H1 (cell line): Measurements from ENCODE around the gene USPL1. TPM values are rescaled to one million over a fixed set of nuclear protein-coding genes. Genes with fewer than 3 reads are reported as not detected.

Experiments
- CTCF ChIA-PET: fragments of 300-600 bp; sonication (Branson Sonifier 250); formaldehyde crosslinking; loops from one replicate; lab custom pipeline; 2021; ENCODE audit not compliant: partially characterized antibody; lab: Charles Lee
- POLR2A ChIA-PET: fragments of 300-600 bp; sonication (Branson Sonifier 250); formaldehyde crosslinking; loops from one replicate; lab custom pipeline; 2021; ENCODE audit warnings: inconsistent platforms; ENCODE audit not compliant: partially characterized antibody; lab: Charles Lee
- DNase-seq, 2 experiments: peaks; one replicate each; pipeline versions ENCODE4 v3.0.0 to v3.0.0-alpha.2; 2010 to 2022; ENCODE audit warnings: low spot score in 2 of 2, low read depth in 1 of 2, mixed read lengths in 1 of 2
- FAIRE-seq: peaks from 2 replicates; lab custom pipeline; 2011; peaks lifted over from hg19 to GRCh38; lab: Jason Lieb, UNC
- H2AFZ ChIP-seq: 2 replicates; pipeline ENCODE4 v1.8.1; 2012; ENCODE audit warnings: low read length, inconsistent platforms
- H2AK5ac ChIP-seq: 2 replicates; pipeline ENCODE4 v1.6.1; 2013; ENCODE audit warnings: low read depth, low read length
- H2BK120ac ChIP-seq: replicated peaks from 2 replicates; pipeline ENCODE3; 2013; ENCODE audit warnings: low read depth, low read length, inconsistent platforms
- H2BK12ac ChIP-seq: 2 replicates; pipeline ENCODE4 v1.6.1; 2013; ENCODE audit warnings: low read depth, low read length
- H2BK15ac ChIP-seq: 2 replicates; pipeline ENCODE4 v1.6.1; 2013; ENCODE audit warnings: low read length
- H2BK20ac ChIP-seq: 2 replicates; pipeline ENCODE4 v1.6.1; 2013; ENCODE audit warnings: low read length
- H2BK5ac ChIP-seq: 2 replicates; pipeline ENCODE4 v1.6.1; 2013; ENCODE audit warnings: low read depth, low read length
- H3K14ac ChIP-seq: 2 replicates; pipeline ENCODE4 v1.6.1; 2013; ENCODE audit warnings: inconsistent platforms; ENCODE audit not compliant: insufficient read length
- H3K18ac ChIP-seq: 2 replicates; pipeline ENCODE4 v1.6.1; 2013; ENCODE audit warnings: low read length; ENCODE audit errors: extremely low read depth
- H3K23ac ChIP-seq: 2 replicates; pipeline ENCODE4 v1.6.1; 2013; ENCODE audit warnings: inconsistent platforms; ENCODE audit not compliant: insufficient read length
- H3K23me2 ChIP-seq: 2 replicates; pipeline ENCODE4 v1.6.1; 2013; ENCODE audit warnings: low read depth, low read length
- H3K27ac ChIP-seq: 2 replicates; pipeline ENCODE4 v1.6.1; 2011; ENCODE audit warnings: low read depth, low read length, inconsistent platforms
- H3K27me3 ChIP-seq, 4 experiments: replicated peaks in 1 of 4; 1 replicate in 1 of 4; 2 replicates in 3 of 4; pipeline versions ENCODE4 v1.6.1 to v1.8.1; 2011 to 2013; ENCODE audit warnings: low read length in 3 of 4, mild to moderate bottlenecking in 3 of 4, inconsistent platforms in 2 of 4, mixed read lengths in 2 of 4, moderate library complexity in 1 of 4; ENCODE audit not compliant: control insufficient read depth in 3 of 4, insufficient read depth in 3 of 4; ENCODE audit errors: extremely low read depth in 1 of 4
- H3K36me3 ChIP-seq, 4 experiments: 2 replicates each; pipeline versions ENCODE4 v1.6.1 to v1.8.1; 2011 to 2013; ENCODE audit warnings: mild to moderate bottlenecking in 4 of 4, low read length in 3 of 4, moderate library complexity in 2 of 4, control low read depth in 1 of 4, inconsistent platforms in 1 of 4; ENCODE audit not compliant: insufficient read depth in 4 of 4, control insufficient read depth in 2 of 4
- H3K4ac ChIP-seq: replicated peaks from 2 replicates; pipeline ENCODE3; 2013; ENCODE audit warnings: low read length, low read depth, mixed read lengths, inconsistent platforms; ENCODE audit not compliant: insufficient read length
- H3K4me1 ChIP-seq, 4 experiments: replicated peaks in 1 of 4; 1 replicate in 1 of 4; 2 replicates in 3 of 4; pipeline versions ENCODE4 v1.6.1 to v1.8.1; 2011 to 2013; ENCODE audit warnings: low read length in 3 of 4, inconsistent platforms in 2 of 4, mixed read lengths in 1 of 4; ENCODE audit not compliant: insufficient read depth in 4 of 4, control insufficient read depth in 3 of 4
- H3K4me2 ChIP-seq, 2 experiments: 2 replicates each; pipeline versions ENCODE4 v1.6.1 to v1.8.1; 2011 to 2013; ENCODE audit warnings: low read depth in 2 of 2, low read length in 2 of 2, control low read depth in 1 of 2, inconsistent platforms in 1 of 2, mild to moderate bottlenecking in 1 of 2; ENCODE audit not compliant: insufficient read depth in 1 of 2
- H3K4me3 ChIP-seq, 4 experiments: fragments of 200-600, 300-600 bp in 1 of 4; sonication (generic), shearing (Covaris generic), sonication (Bioruptor Twin) in 1 of 4; 2 replicates each; pipeline versions ENCODE4 v1.5.1 to v1.8.1; 2011 to 2016; ENCODE audit warnings: low read length in 4 of 4, low read depth in 3 of 4, control low read depth in 2 of 4, inconsistent platforms in 2 of 4, mild to moderate bottlenecking in 2 of 4, mixed read lengths in 1 of 4, moderate library complexity in 1 of 4; ENCODE audit not compliant: insufficient read depth in 2 of 4; ENCODE audit errors: extremely low read depth in 1 of 4
- H3K56ac ChIP-seq: replicated peaks from 2 replicates; pipeline ENCODE3; 2013; ENCODE audit warnings: low read depth, mild to moderate bottlenecking, mixed read lengths, low read length, inconsistent platforms; ENCODE audit not compliant: insufficient read length
- H3K79me1 ChIP-seq: 2 replicates; pipeline ENCODE4 v1.6.1; 2013; ENCODE audit warnings: low read depth, low read length, control low read depth
- H3K79me2 ChIP-seq, 2 experiments: 2 replicates each; pipeline versions ENCODE4 v1.6.1 to v1.8.1; 2012 to 2013; ENCODE audit warnings: low read length in 2 of 2, mild to moderate bottlenecking in 2 of 2, inconsistent platforms in 1 of 2; ENCODE audit not compliant: insufficient read depth in 2 of 2, control insufficient read depth in 1 of 2
- H3K9ac ChIP-seq, 4 experiments: replicated peaks in 1 of 4; 1 replicate in 1 of 4; 2 replicates in 3 of 4; pipeline versions ENCODE4 v1.6.1 to v1.8.1; 2011 to 2013; ENCODE audit warnings: low read depth in 3 of 4, low read length in 3 of 4, control low read depth in 2 of 4, mild to moderate bottlenecking in 2 of 4, moderate library complexity in 2 of 4, inconsistent platforms in 1 of 4; ENCODE audit errors: extremely low read depth in 1 of 4
- H3K9me3 ChIP-seq, 2 experiments: 2 replicates each; pipeline versions ENCODE4 v1.6.1 to v1.8.1; 2012 to 2013; ENCODE audit warnings: mild to moderate bottlenecking in 2 of 2, moderate library complexity in 2 of 2, control low read depth in 1 of 2, inconsistent platforms in 1 of 2, low read depth in 1 of 2, low read length in 1 of 2, mixed read lengths in 1 of 2; ENCODE audit not compliant: insufficient read depth in 2 of 2
- H4K20me1 ChIP-seq, 2 experiments: replicated peaks in 1 of 2; 2 replicates each; pipeline versions ENCODE3 to v1.8.1; 2011 to 2013; ENCODE audit warnings: inconsistent platforms in 2 of 2, low read length in 2 of 2, mild to moderate bottlenecking in 1 of 2; ENCODE audit not compliant: insufficient read depth in 2 of 2, control insufficient read depth in 1 of 2
- H4K5ac ChIP-seq: 2 replicates; pipeline ENCODE4 v1.6.1; 2013; ENCODE audit warnings: low read length, low read depth, mixed read lengths, inconsistent platforms; ENCODE audit not compliant: insufficient read length
- H4K8ac ChIP-seq: 2 replicates; pipeline ENCODE4 v1.8.0; 2013; ENCODE audit warnings: mild to moderate bottlenecking, moderate library complexity, low read length, inconsistent platforms; ENCODE audit not compliant: insufficient read depth; ENCODE audit errors: extremely low read depth
- H4K91ac ChIP-seq: replicated peaks from 2 replicates; pipeline ENCODE3; 2013; ENCODE audit warnings: low read length, mixed read lengths, inconsistent platforms; ENCODE audit not compliant: insufficient read length
- RNF2 ChIP-seq: fragments of 200-900, 300-1000 bp; sonication (generic); IDR thresholded peaks from 2 replicates; pipeline ENCODE4 v1.7.1; 2016; ENCODE audit warnings: borderline replicate concordance, low read depth, mild to moderate bottlenecking, antibody characterized with exemption, low read length; ENCODE audit not compliant: poor library complexity, severe bottlenecking; ENCODE audit errors: missing control alignments
- RXRA ChIP-seq: IDR thresholded peaks from 2 replicates; pipeline ENCODE4 v1.6.1; 2011; ENCODE audit warnings: low read depth, mild to moderate bottlenecking, low read length, moderate library complexity; ENCODE audit not compliant: insufficient read depth
- SUZ12 ChIP-seq: fragments of 200-600 bp; sonication (generic); IDR thresholded peaks from 2 replicates; pipeline ENCODE4 v1.6.1; 2012; ENCODE audit warnings: mild to moderate bottlenecking, inconsistent platforms, low read length, moderate library complexity, mixed read lengths
- WGBS, 2 experiments: shearing (Covaris generic) in 1 of 2; methylation state at CpG; one replicate each; pipeline versions ENCODE4 v1.1.6 to v1.1.7; 2013 to 2015; ENCODE audit warnings: low lambda C conversion rate in 2 of 2, mixed read lengths in 2 of 2, inconsistent platforms in 1 of 2, low coverage in 1 of 2, missing lambda C conversion rate in 1 of 2; ENCODE audit not compliant: insufficient replicate concordance in 2 of 2, insufficient coverage in 1 of 2, insufficient read length in 1 of 2; ENCODE audit errors: extremely low coverage in 1 of 2, missing lambda C conversion rate in 1 of 2; 5-methylcytosine and 5-hydroxymethylcytosine counted together
- polyA plus RNA-seq, 7 experiments: library from polyadenylated mRNA; depleted of rRNA in 3 of 7; stranded (reverse) in 5 of 7; unstranded in 2 of 7; fragments of >200 nt in 5 of 7; fragments of 200-250 nt in 2 of 7; gene quantifications; 1 replicate in 5 of 7; 2 replicates in 1 of 7; 4 replicates in 1 of 7; pipeline versions ENCODE4 v1.2.1 to v1.2.3, GENCODE V29; 2011 to 2013; ENCODE audit warnings: missing spikeins in 2 of 7, mixed read lengths in 2 of 7
- total RNA-seq: library from RNA; stranded (reverse); fragmentation: NEBNext Ultra II Directional; extraction: Animal tissue kit (Norgen Biotek cat#: 25700); gene quantifications from 2 replicates; pipeline ENCODE4 v1.2.1, GENCODE V29; 2021

USPL1 gene
- total and polyA plus RNA-seq, 2 of the 8 experiments (the other 6 are each of a cell fraction or from before 2014, with no cell fraction given), result 6.3 to 17.1 TPM

- no peak overlapping the region for H4K8ac ChIP-seq
- no peaks in the 10 kb centered on the region for H3K23me2 ChIP-seq
- no peak overlapping the region for H4K5ac ChIP-seq
- H3K9me3 ChIP-seq, result no peaks in the 10 kb centered on the region
- no peak overlapping the region for H2BK12ac ChIP-seq
- no peak overlapping the region for H3K4me2 ChIP-seq
- TF ChIP-seq RNF2 (no peak), RXRA (no peak), SUZ12 (no peak)
- TF ChIP-seq, all 59 proteins: peak for 0
- POLR2A ChIA-PET, result interaction anchor here (1.3 kb wide), 1 partner anchor 111 kb away, joined by 5 read pairs; the partner anchor contains the start of gene HMGB1
- no peak overlapping the region for H2AFZ ChIP-seq
- no peak overlapping the region for H2AK5ac ChIP-seq
- no peak overlapping the region for H2BK120ac ChIP-seq
- H3K23ac ChIP-seq, result no peak overlapping the region
- 94% methylated on average over 6 of the region's 6 CpGs; no CpG with 5 or more reads in 1 of the 2 experiments for WGBS, 2 experiments
- no peak overlapping the region for H3K4me3 ChIP-seq
- no peak overlapping the region for H2BK20ac ChIP-seq
- CTCF ChIA-PET, result no interaction called here
- no peak overlapping the region for H3K27ac ChIP-seq
- H4K91ac ChIP-seq, result no peak overlapping the region
- no peak overlapping the region for H3K14ac ChIP-seq
- no peaks in the 10 kb centered on the region for H4K20me1 ChIP-seq
- no peak overlapping the region for H2BK5ac ChIP-seq
- H3K9ac ChIP-seq, result no peak overlapping the region
- H3K4me1 ChIP-seq, result peaks cover 0 to 2% (median 0%) of the 10 kb centered on the region in 4 experiments; a peak in 1 of 7 replicates
- H3K79me2 ChIP-seq, result no peaks in the 10 kb centered on the region
- H3K36me3 ChIP-seq, result no peaks in the 10 kb centered on the region
- FAIRE-seq (no peak), DNase-seq (no peak)
- no peak overlapping the region for H3K4ac ChIP-seq
- no peaks in the 10 kb centered on the region for H3K79me1 ChIP-seq
- no peak overlapping the region for H2BK15ac ChIP-seq
- no peaks in the 10 kb centered on the region for H3K27me3 ChIP-seq
- no peak overlapping the region for H3K18ac ChIP-seq
- no peak overlapping the region for H3K56ac ChIP-seq
These were observed 40.3 kb upstream of the USPL1 start for GRCh38 chr13:30577401-30577852.
